Neural cell (in vitro differentiated cells): Measurements from ENCODE around the gene PLIN1. TPM values are rescaled to one million over a fixed set of nuclear protein-coding genes. Genes with fewer than 3 reads are reported as not detected.

Source experiments
- H2AFZ ChIP-seq: fragments of 200-600, 300-800 bp; sonication (generic), shearing (Covaris generic); 2 replicates; pipeline ENCODE4 v1.6.0; 2014; ENCODE audit warnings: low read depth, mild to moderate bottlenecking, antibody characterized with exemption, low read length, moderate library complexity
- H3F3A ChIP-seq: fragments of 200-600 bp; shearing (Covaris generic); 2 replicates; pipeline ENCODE4 v1.6.1; 2016; ENCODE audit warnings: mild to moderate bottlenecking, moderate library complexity, mixed read lengths, antibody characterized with exemption, low read length; ENCODE audit not compliant: insufficient read depth, poor library complexity, severe bottlenecking
- H3K27ac ChIP-seq: fragments of 200-600, 300-800 bp; sonication (generic), shearing (Covaris generic); 2 replicates; pipeline ENCODE4 v1.5.1; 2014; ENCODE audit warnings: mild to moderate bottlenecking, low read length, moderate library complexity
- H3K27me3 ChIP-seq: fragments of 300-800, 200-600 bp; sonication (generic), shearing (Covaris generic); 2 replicates; pipeline ENCODE4 v1.6.0; 2014; ENCODE audit warnings: mild to moderate bottlenecking, low read depth, low read length, moderate library complexity; ENCODE audit not compliant: insufficient read depth
- H3K36me3 ChIP-seq: fragments of 300-800, 200-600 bp; sonication (generic), shearing (Covaris generic); 2 replicates; pipeline ENCODE4 v1.5.1; 2014; ENCODE audit warnings: mild to moderate bottlenecking, antibody characterized with exemption, low read length, moderate library complexity; ENCODE audit not compliant: insufficient read depth
- H3K4me2 ChIP-seq: fragments of 300-800, 200-600 bp; sonication (generic), shearing (Covaris generic); 2 replicates; pipeline ENCODE4 v1.6.0; 2014; ENCODE audit warnings: mild to moderate bottlenecking, low read length
- H3K4me3 ChIP-seq: fragments of 300-800, 200-600 bp; sonication (generic), shearing (Covaris generic); 2 replicates; pipeline ENCODE4 v1.5.1; 2014; ENCODE audit warnings: mild to moderate bottlenecking, low read length, moderate library complexity
- H3K79me2 ChIP-seq: fragments of 200-600 bp; shearing (Covaris generic); replicated peaks from 2 replicates; pipeline ENCODE4 v1.6.0; 2014; ENCODE audit warnings: mild to moderate bottlenecking, low read length, moderate library complexity; ENCODE audit not compliant: insufficient read depth
- H3K9ac ChIP-seq: fragments of 300-800, 200-600 bp; sonication (generic), shearing (Covaris generic); 2 replicates; pipeline ENCODE4 v1.6.1; 2016; ENCODE audit warnings: mild to moderate bottlenecking, low read length, mixed read lengths
- H3K9me2 ChIP-seq: fragments of 200-600 bp; shearing (Covaris generic); 2 replicates; pipeline ENCODE4 v1.6.1; 2016; ENCODE audit warnings: mild to moderate bottlenecking, low read length, mixed read lengths; ENCODE audit not compliant: insufficient read depth
- H3K9me3 ChIP-seq: fragments of 200-600, 300-800 bp; sonication (generic), shearing (Covaris generic); 2 replicates; pipeline ENCODE4 v1.6.1; 2016; ENCODE audit warnings: mild to moderate bottlenecking, mixed run types, low read length, moderate library complexity, mixed read lengths
- H4K20me1 ChIP-seq: fragments of 200-600 bp; shearing (Covaris generic); 2 replicates; pipeline ENCODE4 v1.6.1; 2016; ENCODE audit warnings: mild to moderate bottlenecking, mixed run types; ENCODE audit not compliant: insufficient read depth
- CTCF ChIP-seq: fragments of 450-650 bp; IDR thresholded peaks from 2 replicates; pipeline ENCODE4 v1.5.1; 2014; ENCODE audit warnings: antibody characterized with exemption, mild to moderate bottlenecking, moderate library complexity; ENCODE audit not compliant: poor library complexity, severe bottlenecking
- EP300 ChIP-seq: fragments of 450-650 bp; conservative IDR thresholded peaks from 2 replicates; pipeline ENCODE4 v1.6.1; 2014; ENCODE audit warnings: antibody characterized with exemption, mild to moderate bottlenecking, moderate library complexity; ENCODE audit not compliant: poor library complexity, severe bottlenecking
- EZH2 ChIP-seq: fragments of 200-600, 300-800 bp; shearing (Covaris generic), sonication (generic); IDR thresholded peaks from 2 replicates; pipeline ENCODE4 v1.6.1; 2014; ENCODE audit warnings: antibody characterized with exemption, low read length, borderline replicate concordance, mild to moderate bottlenecking; ENCODE audit not compliant: insufficient read depth, poor library complexity, severe bottlenecking
- MXI1 ChIP-seq: fragments of 450-650 bp; conservative IDR thresholded peaks from 2 replicates; pipeline ENCODE4 v1.6.1; 2014; ENCODE audit warnings: antibody characterized with exemption, mild to moderate bottlenecking; ENCODE audit not compliant: poor library complexity, severe bottlenecking
- POLR2AphosphoS5 ChIP-seq: IDR thresholded peaks from 2 replicates; pipeline ENCODE4 v1.6.1; 2012
- RAD21 ChIP-seq: fragments of 450-650 bp; conservative IDR thresholded peaks from 2 replicates; pipeline ENCODE4 v1.6.1; 2014; ENCODE audit warnings: antibody characterized with exemption, mild to moderate bottlenecking, moderate library complexity
- SMC3 ChIP-seq: fragments of 450-650 bp; conservative IDR thresholded peaks from 2 replicates; pipeline ENCODE4 v1.6.1; 2014; ENCODE audit warnings: antibody characterized with exemption, mild to moderate bottlenecking, moderate library complexity; ENCODE audit not compliant: poor library complexity
- TAF1 ChIP-seq: IDR thresholded peaks from 2 replicates; pipeline ENCODE4 v1.6.1; 2012; ENCODE audit warnings: low read depth
- polyA plus RNA-seq: library from polyadenylated mRNA; depleted of rRNA; stranded (reverse); fragments of >200 nt; gene quantifications from 2 replicates; pipeline ENCODE4 v1.2.3, GENCODE V29; 2014
- TF ChIP-seq, protein P1 (sequence below): IDR thresholded peaks from 2 replicates; pipeline ENCODE4 v1.6.1; 2012; ENCODE audit warnings: borderline replicate concordance

Gene PLIN1
- polyA plus RNA-seq, 1 donor from 2014 or later, result not detected

- no peak overlapping the region for H3K9ac ChIP-seq
- no peaks in the 10 kb centered on the region for H3K27me3 ChIP-seq
- no peaks in the 10 kb centered on the region for H3K9me2 ChIP-seq
- H2AFZ ChIP-seq, result no peak overlapping the region
- no peaks in the 10 kb centered on the region for H3K79me2 ChIP-seq
- H3K4me2 ChIP-seq, result no peak overlapping the region
- no peaks in the 10 kb centered on the region for H3K9me3 ChIP-seq
- H3K4me3 ChIP-seq, result no peak overlapping the region
- no peaks in the 10 kb centered on the region for H3F3A ChIP-seq
- H3K36me3 ChIP-seq, result no peaks in the 10 kb centered on the region
- TF ChIP-seq POLR2AphosphoS5 (no peak), MXI1 (no peak), CTCF (no peak), SMC3 (no peak), EZH2 (no peak)
- TF ChIP-seq, protein P1, sequence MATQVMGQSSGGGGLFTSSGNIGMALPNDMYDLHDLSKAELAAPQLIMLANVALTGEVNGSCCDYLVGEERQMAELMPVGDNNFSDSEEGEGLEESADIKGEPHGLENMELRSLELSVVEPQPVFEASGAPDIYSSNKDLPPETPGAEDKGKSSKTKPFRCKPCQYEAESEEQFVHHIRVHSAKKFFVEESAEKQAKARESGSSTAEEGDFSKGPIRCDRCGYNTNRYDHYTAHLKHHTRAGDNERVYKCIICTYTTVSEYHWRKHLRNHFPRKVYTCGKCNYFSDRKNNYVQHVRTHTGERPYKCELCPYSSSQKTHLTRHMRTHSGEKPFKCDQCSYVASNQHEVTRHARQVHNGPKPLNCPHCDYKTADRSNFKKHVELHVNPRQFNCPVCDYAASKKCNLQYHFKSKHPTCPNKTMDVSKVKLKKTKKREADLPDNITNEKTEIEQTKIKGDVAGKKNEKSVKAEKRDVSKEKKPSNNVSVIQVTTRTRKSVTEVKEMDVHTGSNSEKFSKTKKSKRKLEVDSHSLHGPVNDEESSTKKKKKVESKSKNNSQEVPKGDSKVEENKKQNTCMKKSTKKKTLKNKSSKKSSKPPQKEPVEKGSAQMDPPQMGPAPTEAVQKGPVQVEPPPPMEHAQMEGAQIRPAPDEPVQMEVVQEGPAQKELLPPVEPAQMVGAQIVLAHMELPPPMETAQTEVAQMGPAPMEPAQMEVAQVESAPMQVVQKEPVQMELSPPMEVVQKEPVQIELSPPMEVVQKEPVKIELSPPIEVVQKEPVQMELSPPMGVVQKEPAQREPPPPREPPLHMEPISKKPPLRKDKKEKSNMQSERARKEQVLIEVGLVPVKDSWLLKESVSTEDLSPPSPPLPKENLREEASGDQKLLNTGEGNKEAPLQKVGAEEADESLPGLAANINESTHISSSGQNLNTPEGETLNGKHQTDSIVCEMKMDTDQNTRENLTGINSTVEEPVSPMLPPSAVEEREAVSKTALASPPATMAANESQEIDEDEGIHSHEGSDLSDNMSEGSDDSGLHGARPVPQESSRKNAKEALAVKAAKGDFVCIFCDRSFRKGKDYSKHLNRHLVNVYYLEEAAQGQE, result no peak
- H4K20me1 ChIP-seq, result no peaks in the 10 kb centered on the region
- H3K27ac ChIP-seq, result no peak overlapping the region
Measured at GRCh38 chr15:89714775-89715174, 35.6 kb upstream of the PLIN1 start.

GRCh38 chr15:89707577-89707976 is 28.4 kb upstream of the PLIN1 start:
- TF ChIP-seq EP300, result no peak
- TF ChIP-seq MXI1, result no peak
- no peak for TF ChIP-seq SMC3
- TF ChIP-seq, protein P1, result no peak
- TF ChIP-seq CTCF, result no peak
- no peak for TF ChIP-seq EZH2
- no peak for TF ChIP-seq POLR2AphosphoS5
- no peak for TF ChIP-seq TAF1
- no peak for TF ChIP-seq RAD21
- no peaks in the 10 kb centered on the region for H3K27me3 ChIP-seq
- no peak overlapping the region for H3K4me2 ChIP-seq
- no peaks in the 10 kb centered on the region for H3K9me2 ChIP-seq
- H3F3A ChIP-seq, result no peaks in the 10 kb centered on the region
- H3K4me3 ChIP-seq, result no peak overlapping the region
- no peaks in the 10 kb centered on the region for H3K36me3 ChIP-seq
- H3K9me3 ChIP-seq, result no peaks in the 10 kb centered on the region
- H3K9ac ChIP-seq, result no peak overlapping the region
- no peak overlapping the region for H3K27ac ChIP-seq
- no peak overlapping the region for H2AFZ ChIP-seq
- no peaks in the 10 kb centered on the region for H4K20me1 ChIP-seq
- no peaks in the 10 kb centered on the region for H3K79me2 ChIP-seq
